Activated CD4-positive, alpha-beta T cell treated with anti-CD3 and anti-CD28 coated beads for 1 hour (primary cell): Measurements from ENCODE around the gene GANC.

Source experiments
- DNase-seq: peaks from one replicate; pipeline ENCODE4 v3.0.0-alpha.2; 2020

GANC gene

DNA sequence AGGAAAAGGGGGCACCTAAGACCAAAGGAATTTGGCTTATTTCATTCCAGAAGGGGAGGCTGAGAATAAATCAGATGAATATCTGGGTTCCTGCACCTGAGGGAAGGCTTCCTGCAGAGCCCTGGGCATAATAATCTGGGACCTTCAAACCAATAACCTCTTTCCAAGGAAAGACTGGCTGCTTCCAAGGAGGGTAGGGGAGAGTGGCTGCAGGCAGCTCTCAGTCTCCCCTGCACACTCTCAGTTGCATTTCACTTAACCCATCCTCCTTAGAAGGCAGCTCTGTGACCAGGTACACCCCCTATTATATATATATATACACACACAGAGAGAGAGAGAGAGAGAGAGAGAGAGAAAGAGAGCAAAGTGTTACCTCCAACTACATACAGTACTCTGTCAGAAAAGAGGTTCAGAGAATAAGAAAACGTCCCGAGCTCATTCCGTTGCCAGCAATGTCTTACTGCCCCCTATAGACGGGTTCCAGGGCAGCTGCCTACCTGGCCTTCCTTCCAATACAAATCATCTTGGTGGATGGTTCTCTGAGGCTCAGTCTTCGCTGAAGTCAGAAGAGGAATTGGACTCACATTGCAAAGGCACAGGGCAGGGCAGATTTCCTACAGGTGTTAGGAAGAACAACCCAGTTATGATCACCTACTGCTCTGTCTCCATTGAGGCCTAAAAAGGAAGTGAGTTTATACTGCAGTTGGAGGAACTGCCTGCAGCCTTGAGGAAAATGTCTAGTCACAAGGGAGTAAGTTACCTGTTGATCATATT lies 112.4 kb downstream of the GANC start:
- DNase-seq = no peak

DNA sequence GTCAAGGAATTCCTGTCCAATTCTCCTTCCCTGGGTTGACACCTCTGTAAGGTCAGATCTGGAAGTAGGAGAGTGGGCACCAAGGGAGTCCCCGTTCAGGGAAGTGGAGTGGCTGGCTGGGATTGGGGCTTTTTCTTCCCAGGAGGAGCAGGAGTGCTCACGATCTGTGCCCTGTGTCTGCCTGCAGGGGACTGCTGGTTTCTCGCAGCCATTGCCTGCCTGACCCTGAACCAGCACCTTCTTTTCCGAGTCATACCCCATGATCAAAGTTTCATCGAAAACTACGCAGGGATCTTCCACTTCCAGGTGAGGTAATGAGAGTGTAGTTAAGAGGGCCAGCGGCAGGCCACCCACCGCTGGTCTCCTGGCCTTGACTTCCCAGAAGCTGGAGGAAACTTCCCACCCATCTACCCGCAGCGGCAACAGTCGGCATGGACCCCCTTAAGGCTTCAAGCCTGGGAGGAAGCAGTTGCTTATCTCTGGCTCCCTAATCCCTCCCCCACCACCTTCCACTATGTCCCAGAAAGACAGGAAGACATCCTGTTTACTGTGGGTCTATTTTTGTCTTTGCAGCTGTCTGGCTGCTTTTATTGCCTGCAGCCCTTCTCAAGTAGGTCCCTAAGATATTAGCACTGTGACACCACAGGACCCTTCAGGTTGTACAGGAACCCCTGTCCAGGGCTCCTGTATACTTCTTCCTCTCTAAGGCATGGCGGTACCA lies 113.1 kb downstream of the GANC start:
- DNase-seq = no peak

DNA sequence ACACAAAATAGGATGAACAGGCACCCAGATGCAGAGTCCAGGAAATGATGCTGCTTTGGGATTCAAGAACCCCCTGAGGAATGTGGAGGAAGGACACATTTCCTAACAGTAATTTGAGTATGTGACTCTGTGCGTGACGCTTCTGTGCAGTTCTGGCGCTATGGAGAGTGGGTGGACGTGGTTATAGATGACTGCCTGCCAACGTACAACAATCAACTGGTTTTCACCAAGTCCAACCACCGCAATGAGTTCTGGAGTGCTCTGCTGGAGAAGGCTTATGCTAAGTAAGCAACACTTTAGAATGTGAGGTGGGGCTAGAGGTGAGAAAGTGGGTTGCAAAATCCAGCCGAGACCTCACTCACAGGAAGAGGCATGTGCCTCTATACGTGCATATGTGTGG lies 114.6 kb downstream of the GANC start:
- DNase-seq = no peak

DNA sequence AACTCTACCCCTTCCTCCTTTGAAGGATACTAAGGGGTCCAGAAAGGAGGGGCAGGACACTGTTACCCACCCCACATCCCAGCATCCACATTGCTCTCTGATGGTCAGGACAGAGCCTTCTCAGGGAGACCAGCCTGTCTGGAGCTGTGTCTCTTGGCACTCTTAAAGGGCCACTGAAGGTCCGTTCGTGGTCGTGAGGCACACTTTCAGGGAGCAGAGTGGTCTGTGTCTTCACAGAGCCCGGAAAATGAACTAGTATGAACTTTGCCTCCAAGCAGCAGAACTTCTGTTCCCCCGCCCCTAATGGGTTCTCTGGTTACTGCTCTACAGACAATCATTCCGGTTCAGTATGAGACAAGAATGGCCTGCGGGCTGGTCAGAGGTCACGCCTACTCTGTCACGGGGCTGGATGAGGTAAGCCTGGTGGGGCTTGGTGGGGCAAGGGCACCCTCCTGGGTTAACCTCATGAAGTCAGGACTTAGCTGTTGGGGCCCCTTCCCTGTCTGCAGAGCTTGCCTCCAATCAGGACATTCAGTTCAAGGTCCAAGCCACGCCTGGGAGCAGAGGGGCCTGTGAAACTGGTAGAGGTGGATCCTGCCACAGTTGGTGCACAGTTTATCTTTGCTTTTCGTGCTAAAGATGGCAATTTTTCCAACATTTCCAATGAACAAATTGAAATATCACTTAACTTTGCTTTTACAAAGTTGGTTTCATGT lies 119.5 kb downstream of the GANC start:
- DNase-seq = no peak

GRCh38 chr15:42394106-42394505 lies 121.1 kb downstream of the GANC start:
- no peak for DNase-seq

DNA sequence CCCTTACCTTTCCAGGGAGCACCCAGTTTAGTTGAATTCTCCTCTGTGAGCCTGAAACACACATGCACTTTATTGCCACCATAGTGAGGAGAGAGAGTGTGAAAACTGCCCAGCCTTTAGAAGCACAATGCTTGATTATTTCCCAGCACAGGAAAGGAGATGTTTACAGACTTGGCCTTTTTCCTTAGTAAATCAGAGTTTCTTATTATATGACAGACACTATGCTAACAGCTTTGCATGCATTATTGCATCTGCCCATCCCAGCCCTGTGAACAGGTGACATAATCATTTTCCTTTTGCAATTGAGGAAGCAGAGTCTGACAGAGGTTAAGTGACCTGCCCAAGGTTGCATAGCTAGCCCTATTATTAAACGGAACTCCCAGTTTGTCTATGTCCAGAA lies 122.8 kb downstream of the GANC start:
- DNase-seq = no peak

GRCh38 chr15:42401544-42402454 lies 128.8 kb downstream of the GANC start:
- no peak for DNase-seq

DNA sequence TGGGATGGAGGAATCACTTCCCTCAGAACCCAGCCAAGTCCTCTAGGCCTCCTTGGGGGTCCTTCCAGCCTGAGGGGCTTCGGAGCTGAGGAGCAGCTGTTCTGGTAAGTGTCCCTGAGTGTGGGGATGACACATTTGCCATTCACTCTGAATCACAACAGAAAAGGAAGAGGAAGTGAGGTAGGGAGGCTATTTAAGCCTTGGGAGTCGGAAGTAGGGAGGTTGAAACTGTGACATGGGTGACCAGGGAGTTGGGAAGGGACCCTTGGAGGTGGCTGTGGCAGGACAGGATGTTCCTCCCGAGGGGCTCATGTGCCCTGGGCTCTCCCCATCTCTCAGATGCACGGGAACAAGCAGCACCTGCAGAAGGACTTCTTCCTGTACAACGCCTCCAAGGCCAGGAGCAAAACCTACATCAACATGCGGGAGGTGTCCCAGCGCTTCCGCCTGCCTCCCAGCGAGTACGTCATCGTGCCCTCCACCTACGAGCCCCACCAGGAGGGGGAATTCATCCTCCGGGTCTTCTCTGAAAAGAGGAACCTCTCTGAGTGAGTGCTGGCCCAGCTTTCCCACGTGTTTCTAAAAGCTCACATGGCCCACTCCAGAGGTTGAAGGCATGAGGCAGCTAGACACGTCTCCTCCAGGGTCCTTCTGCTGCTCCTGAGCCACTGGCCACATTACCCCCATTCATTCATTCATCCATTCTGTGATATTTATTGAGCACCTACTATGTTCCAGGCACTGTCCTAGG lies 129.6 kb downstream of the GANC start:
- no peak for DNase-seq

DNA sequence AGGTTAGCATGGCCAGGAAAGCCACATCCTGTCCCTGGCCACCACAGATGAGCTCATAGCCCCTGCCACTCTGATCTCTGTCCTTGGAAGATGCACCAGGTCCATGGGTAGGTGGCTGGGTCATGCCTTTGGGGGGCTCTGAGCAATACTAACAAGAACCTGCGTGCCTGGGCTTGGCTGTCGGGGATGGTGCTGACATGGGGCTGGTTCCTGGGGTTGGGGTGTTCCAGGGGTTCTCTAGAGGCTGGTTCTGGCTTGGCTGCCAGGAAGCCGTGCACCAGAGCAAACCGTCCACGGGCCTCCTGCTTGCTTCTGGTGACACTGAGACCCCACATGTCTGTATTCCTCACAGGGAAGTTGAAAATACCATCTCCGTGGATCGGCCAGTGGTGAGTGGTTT lies 130.4 kb downstream of the GANC start:
- DNase-seq = no peak

- no peak for DNase-seq
These were observed 131.6 kb downstream of the GANC start for GRCh38 chr15:42404461-42405235.

DNA sequence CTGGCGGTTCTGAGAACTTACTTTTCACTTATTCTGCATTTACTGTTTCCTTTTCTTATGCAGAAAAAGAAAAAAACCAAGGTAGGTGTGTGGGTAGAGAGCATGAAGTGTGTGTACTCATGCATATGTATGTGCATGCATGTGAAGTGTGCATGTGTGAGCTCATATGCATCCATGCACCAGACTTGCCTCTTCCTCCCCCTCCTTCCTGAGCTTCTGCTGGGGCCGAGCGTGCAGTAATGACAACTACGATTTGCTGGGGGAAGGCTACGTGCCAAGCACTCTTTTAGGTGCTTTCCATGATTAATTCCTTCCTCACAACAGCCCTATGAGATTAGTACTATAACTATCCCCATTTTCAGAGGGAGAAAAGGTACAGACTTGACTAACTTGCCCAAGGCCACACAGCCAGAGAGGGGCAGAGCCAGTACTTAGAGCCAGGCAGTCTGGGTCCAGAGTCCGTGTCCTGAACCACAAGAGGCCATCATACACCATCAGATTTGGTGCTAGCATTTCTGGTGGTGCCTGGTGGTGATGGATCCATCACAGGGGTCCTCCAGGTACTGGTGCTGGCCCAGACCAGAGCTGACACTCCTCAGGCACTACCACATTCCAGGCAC lies 133.0 kb downstream of the GANC start:
- DNase-seq = no peak
